Muscle layer of colon (tissue), 2 donors: ENCODE measurements around the gene PTH2R.
"Not testable (repeated sequence)": the region's sequence is repeated elsewhere in the genome, so short reads cannot be mapped to it uniquely, and the experiment has no call there.

Experiments used
- H3K27ac ChIP-seq: one replicate; pipeline ENCODE4 v1.7.0; 2013; ENCODE audit warnings: low read depth, mild to moderate bottlenecking, low read length, moderate library complexity
- H3K27me3 ChIP-seq, 2 donors: one replicate each; pipeline ENCODE4 v1.7.0; 2013; ENCODE audit warnings: low read length in 2 of 2, mild to moderate bottlenecking in 2 of 2; ENCODE audit not compliant: insufficient read depth in 2 of 2, control insufficient read depth in 1 of 2
- H3K36me3 ChIP-seq: one replicate; pipeline ENCODE4 v1.7.0; 2013; ENCODE audit warnings: mild to moderate bottlenecking, low read length; ENCODE audit not compliant: insufficient read depth
- H3K4me1 ChIP-seq: one replicate; pipeline ENCODE4 v1.7.0; 2013; ENCODE audit warnings: mild to moderate bottlenecking, low read length; ENCODE audit not compliant: insufficient read depth
- H3K4me3 ChIP-seq, 2 donors: one replicate each; pipeline ENCODE4 v1.7.0; 2013; ENCODE audit warnings: low read length in 2 of 2, low read depth in 1 of 2, mild to moderate bottlenecking in 1 of 2, moderate library complexity in 1 of 2
- H3K9ac ChIP-seq: one replicate; pipeline ENCODE4 v1.7.0; 2013; ENCODE audit warnings: low read length
- H3K9me3 ChIP-seq: one replicate; pipeline ENCODE4 v1.7.0; 2013; ENCODE audit warnings: mild to moderate bottlenecking, low read length
- donor health status: abdominal sarcoma.
- donor health status: Adenocarcinoma of cecum.

The PTH2R gene

GRCh38 chr2:208463721-208464120 is 57.1 kb downstream of the PTH2R start:
- H3K9ac ChIP-seq, result no peak overlapping the region
- no peak overlapping the region for H3K4me3 ChIP-seq
- no peaks in the 10 kb centered on the region for H3K36me3 ChIP-seq
- H3K27me3 ChIP-seq, result no peaks in the 10 kb centered on the region
- no peak overlapping the region for H3K27ac ChIP-seq
- H3K4me1 ChIP-seq, result no peaks in the 10 kb centered on the region
- H3K9me3 ChIP-seq, result no peaks in the 10 kb centered on the region

GRCh38 chr2:208464205-208464604 is 57.6 kb downstream of the PTH2R start:
- H3K36me3 ChIP-seq, result no peaks in the 10 kb centered on the region
- H3K9me3 ChIP-seq, result no peaks in the 10 kb centered on the region
- no peak overlapping the region for H3K9ac ChIP-seq
- H3K27ac ChIP-seq, result no peak overlapping the region
- no peaks in the 10 kb centered on the region for H3K4me1 ChIP-seq
- H3K27me3 ChIP-seq, result no peaks in the 10 kb centered on the region
- no peak overlapping the region for H3K4me3 ChIP-seq

- no peak overlapping the region for H3K4me3 ChIP-seq
- no peak overlapping the region for H3K27ac ChIP-seq
- H3K9me3 ChIP-seq, result no peaks in the 10 kb centered on the region
- no peak overlapping the region for H3K9ac ChIP-seq
- no peaks in the 10 kb centered on the region for H3K36me3 ChIP-seq
- no peaks in the 10 kb centered on the region for H3K27me3 ChIP-seq
- H3K4me1 ChIP-seq, result no peaks in the 10 kb centered on the region
These were observed 59.7 kb downstream of the PTH2R start for GRCh38 chr2:208466151-208466919.

GRCh38 chr2:208466920-208467298 is 60.3 kb downstream of the PTH2R start:
- Histone ChIP-seq H3K9ac (no peak overlapping the region), H3K27ac (no peak overlapping the region), H3K9me3 (no peaks in the 10 kb centered on the region)

GRCh38 chr2:208467564-208467963 is 61.0 kb downstream of the PTH2R start:
- H3K36me3 ChIP-seq, result no peaks in the 10 kb centered on the region
- no peak overlapping the region for H3K9ac ChIP-seq
- no peaks in the 10 kb centered on the region for H3K9me3 ChIP-seq
- no peak overlapping the region for H3K27ac ChIP-seq
- no peaks in the 10 kb centered on the region for H3K4me1 ChIP-seq
- H3K27me3 ChIP-seq, result no peaks in the 10 kb centered on the region
- no peak overlapping the region for H3K4me3 ChIP-seq

More at GRCh38 chr2:208466920-208467298, 60.3 kb downstream of the PTH2R start:
- Histone ChIP-seq H3K27me3 (no peaks in the 10 kb centered on the region), H3K36me3 (no peaks in the 10 kb centered on the region), H3K4me1 (no peaks in the 10 kb centered on the region), H3K4me3 (no peak overlapping the region)

- no peaks in the 10 kb centered on the region for H3K9me3 ChIP-seq
- no peak overlapping the region for H3K9ac ChIP-seq
- H3K36me3 ChIP-seq, result no peaks in the 10 kb centered on the region
- H3K4me1 ChIP-seq, result no peaks in the 10 kb centered on the region
- H3K27ac ChIP-seq, result no peak overlapping the region
- H3K4me3 ChIP-seq, result no peak overlapping the region
- no peaks in the 10 kb centered on the region for H3K27me3 ChIP-seq
These were observed 71.1 kb downstream of the PTH2R start for GRCh38 chr2:208477741-208478140.

- H3K27me3 ChIP-seq, result no peaks in the 10 kb centered on the region
- H3K36me3 ChIP-seq, result no peaks in the 10 kb centered on the region
- no peak overlapping the region for H3K4me3 ChIP-seq
- no peaks in the 10 kb centered on the region for H3K4me1 ChIP-seq
- H3K9me3 ChIP-seq, result no peaks in the 10 kb centered on the region
- H3K9ac ChIP-seq, result no peak overlapping the region
- H3K27ac ChIP-seq, result no peak overlapping the region
These were observed 72.8 kb downstream of the PTH2R start for GRCh38 chr2:208479342-208479741.

GRCh38 chr2:208481945-208482344 is 75.4 kb downstream of the PTH2R start:
- not testable (repeated sequence) for H3K27me3 ChIP-seq, H3K9me3 ChIP-seq, H3K27ac ChIP-seq, H3K4me3 ChIP-seq, H3K9ac ChIP-seq, H3K36me3 ChIP-seq, H3K4me1 ChIP-seq

- H3K9ac ChIP-seq, H3K27ac ChIP-seq, H3K36me3 ChIP-seq, H3K27me3 ChIP-seq, H3K4me3 ChIP-seq, H3K9me3 ChIP-seq, H3K4me1 ChIP-seq: not testable (repeated sequence)
These were observed 75.9 kb downstream of the PTH2R start for GRCh38 chr2:208482453-208483015.

- peaks cover 8% of the 10 kb centered on the region for H3K4me1 ChIP-seq
- no peak overlapping the region for H3K9ac ChIP-seq
- H3K36me3 ChIP-seq, result no peaks in the 10 kb centered on the region
- no peaks in the 10 kb centered on the region for H3K9me3 ChIP-seq
- no peak overlapping the region for H3K4me3 ChIP-seq
- H3K27me3 ChIP-seq, result no peaks in the 10 kb centered on the region
- no peak overlapping the region for H3K27ac ChIP-seq
These were observed 78.8 kb downstream of the PTH2R start for GRCh38 chr2:208485390-208485789.

GRCh38 chr2:208488686-208489564 is 82.3 kb downstream of the PTH2R start:
- Histone ChIP-seq H3K9me3 (no peaks in the 10 kb centered on the region), H3K27me3 (no peaks in the 10 kb centered on the region), H3K27ac (no peak overlapping the region), H3K4me1 (peaks cover 8% of the 10 kb centered on the region), H3K36me3 (no peaks in the 10 kb centered on the region), H3K4me3 (no peak overlapping the region), H3K9ac (no peak overlapping the region)
